SK-N-MC (cell line): ENCODE measurements around the gene ACKR4.

Experiments
- EZH2 ChIP-seq: fragments of 200-600 bp; sonication (generic); IDR thresholded peaks from one replicate; pipeline ENCODE4 v1.6.1; 2017; ENCODE audit warnings: antibody characterized with exemption
- FOXP2 ChIP-seq: optimal IDR thresholded peaks from 2 replicates; pipeline ENCODE3; 2011; ENCODE audit warnings: mild to moderate bottlenecking, moderate library complexity; ENCODE audit not compliant: insufficient read depth; ENCODE audit errors: extremely low read length, control extremely low read depth
- POLR2AphosphoS5 ChIP-seq: IDR thresholded peaks from 2 replicates; pipeline ENCODE4 v1.6.1; 2012; ENCODE audit warnings: mild to moderate bottlenecking, low read depth, low read length, borderline replicate concordance

DNA sequence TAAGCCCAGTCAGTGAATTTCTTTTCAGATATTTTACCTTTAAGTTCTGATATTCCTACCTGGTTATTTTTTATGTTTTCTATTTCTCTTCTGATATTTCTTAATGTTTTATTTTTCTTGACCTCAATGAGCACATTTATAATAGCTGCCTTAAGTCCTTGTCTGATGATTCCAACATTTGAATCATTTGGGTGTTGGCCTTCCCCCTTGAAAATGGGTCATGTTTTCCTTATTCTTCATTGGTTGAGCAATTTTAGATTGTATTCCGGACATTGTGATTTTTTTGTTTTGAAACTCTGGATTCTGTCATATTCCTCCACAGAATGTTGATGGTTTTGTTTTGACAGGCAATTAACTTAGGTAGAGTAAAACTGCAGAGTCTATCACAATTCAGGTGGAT, 9.7 kb upstream of the ACKR4 start:
- TF ChIP-seq POLR2AphosphoS5, result no peak
- no peak for TF ChIP-seq FOXP2
- no peak for TF ChIP-seq EZH2
